CD4-positive, alpha-beta T cell treated with Interleukin-4 for 1 hour (primary cell): ENCODE measurements around the gene B3GNT4.
"Not testable (repeated sequence)": the region's sequence is repeated elsewhere in the genome, so short reads cannot be mapped to it uniquely, and the experiment has no call there.

ENCODE experiments used
- DNase-seq, 2 donors: peaks; one replicate each; pipeline ENCODE4 v3.0.0-alpha.2; 2020 to 2022

B3GNT4 gene

GRCh38 chr12:122203301-122204166 lies at the start of gene B3GNT4:
Gene B3GNT4 (plus strand): TSS chr12:122203709. CDS start chr12:122204619, 910 bp downstream.
- peak; percentile 58 to 76 for DNase-seq

- DNase-seq, result no peak
Measured at GRCh38 chr12:122155705-122156104, 47.8 kb upstream of the B3GNT4 start.

GRCh38 chr12:122158700-122159285 lies 44.7 kb upstream of the B3GNT4 start:
- DNase-seq, result no peak

- no peak for DNase-seq
Measured at GRCh38 chr12:122159882-122160281, 43.6 kb upstream of the B3GNT4 start.

GRCh38 chr12:122160761-122161160 lies 42.7 kb upstream of the B3GNT4 start:
- DNase-seq, result no peak

GRCh38 chr12:122161682-122162081 lies 41.8 kb upstream of the B3GNT4 start:
- peak; percentile 13 to 51 for DNase-seq

GRCh38 chr12:122162976-122163375 lies 40.5 kb upstream of the B3GNT4 start:
- DNase-seq, result no peak

- DNase-seq, result peak in 1 of 2 donors; percentile 38
Measured at GRCh38 chr12:122166422-122167349, 36.8 kb upstream of the B3GNT4 start.

GRCh38 chr12:122167356-122167925 lies 36.1 kb upstream of the B3GNT4 start:
- no peak for DNase-seq

GRCh38 chr12:122168492-122168891 lies 35.0 kb upstream of the B3GNT4 start:
- DNase-seq, result no peak

- no peak for DNase-seq
Measured at GRCh38 chr12:122171399-122171798, 32.1 kb upstream of the B3GNT4 start.

- no peak for DNase-seq
Measured at GRCh38 chr12:122172262-122172939, 31.1 kb upstream of the B3GNT4 start.

GRCh38 chr12:122174155-122174845 lies 29.2 kb upstream of the B3GNT4 start, which contains the start of gene IL31:
Gene IL31 (minus strand): TSS chr12:122174221. CDS start chr12:122174172, 49 bp downstream.
- DNase-seq, result no peak

GRCh38 chr12:122176473-122176872 lies 27.0 kb upstream of the B3GNT4 start:
- DNase-seq, result not testable (repeated sequence)

GRCh38 chr12:122182887-122183587 lies 20.5 kb upstream of the B3GNT4 start, which contains the start of gene LRRC43:
Gene LRRC43 (plus strand): TSS chr12:122183123. CDS start chr12:122183145, 22 bp downstream.
- peak in 1 of 2 donors; percentile 33 for DNase-seq

- DNase-seq, result no peak
Measured at GRCh38 chr12:122183588-122183940, 19.9 kb upstream of the B3GNT4 start.

GRCh38 chr12:122184517-122184916 lies 19.0 kb upstream of the B3GNT4 start:
- DNase-seq, result peak in 1 of 2 donors; percentile 38

GRCh38 chr12:122185079-122185478 lies 18.4 kb upstream of the B3GNT4 start:
- no peak for DNase-seq

GRCh38 chr12:122185494-122186082 lies 17.9 kb upstream of the B3GNT4 start:
- no peak for DNase-seq

- no peak for DNase-seq
Measured at GRCh38 chr12:122187466-122187865, 16.0 kb upstream of the B3GNT4 start.
